ENCODE data around the gene PTPN1. TPM values are rescaled to one million over a fixed set of nuclear protein-coding genes. Genes with fewer than 3 reads are reported as not detected.

Gene PTPN1
- total RNA-seq, 1 donor from 2014 or later: 47.5 TPM

GRCh38 chr20:50582591-50583234 lies 72.5 kb downstream of the PTPN1 start:
- Mint-ChIP-seq H3K36me3 (ENCODE audit: unreplicated experiment) (no peaks in the 10 kb centered on the region), H3K27ac (ENCODE audit: unreplicated experiment) (no peak overlapping the region), H3K9me3 (ENCODE audit: unreplicated experiment) (no peaks in the 10 kb centered on the region), H3K4me3 (ENCODE audit: unreplicated experiment) (no peak overlapping the region), H3K27me3 (ENCODE audit: unreplicated experiment) (peaks cover 4% of the 10 kb centered on the region), H3K4me1 (ENCODE audit: low read depth, unreplicated experiment) (no peaks in the 10 kb centered on the region)
- TF ChIP-seq, protein P1, sequence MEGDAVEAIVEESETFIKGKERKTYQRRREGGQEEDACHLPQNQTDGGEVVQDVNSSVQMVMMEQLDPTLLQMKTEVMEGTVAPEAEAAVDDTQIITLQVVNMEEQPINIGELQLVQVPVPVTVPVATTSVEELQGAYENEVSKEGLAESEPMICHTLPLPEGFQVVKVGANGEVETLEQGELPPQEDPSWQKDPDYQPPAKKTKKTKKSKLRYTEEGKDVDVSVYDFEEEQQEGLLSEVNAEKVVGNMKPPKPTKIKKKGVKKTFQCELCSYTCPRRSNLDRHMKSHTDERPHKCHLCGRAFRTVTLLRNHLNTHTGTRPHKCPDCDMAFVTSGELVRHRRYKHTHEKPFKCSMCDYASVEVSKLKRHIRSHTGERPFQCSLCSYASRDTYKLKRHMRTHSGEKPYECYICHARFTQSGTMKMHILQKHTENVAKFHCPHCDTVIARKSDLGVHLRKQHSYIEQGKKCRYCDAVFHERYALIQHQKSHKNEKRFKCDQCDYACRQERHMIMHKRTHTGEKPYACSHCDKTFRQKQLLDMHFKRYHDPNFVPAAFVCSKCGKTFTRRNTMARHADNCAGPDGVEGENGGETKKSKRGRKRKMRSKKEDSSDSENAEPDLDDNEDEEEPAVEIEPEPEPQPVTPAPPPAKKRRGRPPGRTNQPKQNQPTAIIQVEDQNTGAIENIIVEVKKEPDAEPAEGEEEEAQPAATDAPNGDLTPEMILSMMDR (IDR thresholded peaks at IDR 0.05; ENCODE audit: partially characterized antibody, unreplicated experiment): no peak
- DNase-seq: no peak

DNA sequence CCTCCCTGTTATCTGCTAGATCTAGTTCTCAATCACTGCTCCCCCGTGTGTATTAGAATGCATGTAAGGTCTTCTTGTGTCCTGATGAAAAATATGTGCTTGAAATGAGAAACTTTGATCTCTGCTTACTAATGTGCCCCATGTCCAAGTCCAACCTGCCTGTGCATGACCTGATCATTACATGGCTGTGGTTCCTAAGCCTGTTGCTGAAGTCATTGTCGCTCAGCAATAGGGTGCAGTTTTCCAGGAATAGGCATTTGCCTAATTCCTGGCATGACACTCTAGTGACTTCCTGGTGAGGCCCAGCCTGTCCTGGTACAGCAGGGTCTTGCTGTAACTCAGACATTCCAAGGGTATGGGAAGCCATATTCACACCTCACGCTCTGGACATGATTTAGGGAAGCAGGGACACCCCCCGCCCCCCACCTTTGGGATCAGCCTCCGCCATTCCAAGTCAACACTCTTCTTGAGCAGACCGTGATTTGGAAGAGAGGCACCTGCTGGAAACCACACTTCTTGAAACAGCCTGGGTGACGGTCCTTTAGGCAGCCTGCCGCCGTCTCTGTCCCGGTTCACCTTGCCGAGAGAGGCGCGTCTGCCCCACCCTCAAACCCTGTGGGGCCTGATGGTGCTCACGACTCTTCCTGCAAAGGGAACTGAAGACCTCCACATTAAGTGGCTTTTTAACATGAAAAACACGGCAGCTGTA lies 73.4 kb downstream of the PTPN1 start:
- no peaks in the 10 kb centered on the region for H3K9me3 Mint-ChIP-seq (ENCODE audit: unreplicated experiment)
- no peaks in the 10 kb centered on the region for H3K4me1 Mint-ChIP-seq (ENCODE audit: low read depth, unreplicated experiment)
- H3K4me3 Mint-ChIP-seq (ENCODE audit: unreplicated experiment): no peak overlapping the region
- H3K27ac Mint-ChIP-seq (ENCODE audit: unreplicated experiment): no peak overlapping the region
- peaks cover 9% of the 10 kb centered on the region for H3K27me3 Mint-ChIP-seq (ENCODE audit: unreplicated experiment)
- TF ChIP-seq, protein P1 (IDR thresholded peaks at IDR 0.05; ENCODE audit: partially characterized antibody, unreplicated experiment): no peak
- H3K36me3 Mint-ChIP-seq (ENCODE audit: unreplicated experiment): no peaks in the 10 kb centered on the region
- no peak for DNase-seq

- H3K27ac Mint-ChIP-seq (ENCODE audit: unreplicated experiment): no peak overlapping the region
- no peak for DNase-seq
- TF ChIP-seq, protein P1 (IDR thresholded peaks at IDR 0.05; ENCODE audit: partially characterized antibody, unreplicated experiment): no peak
- H3K4me1 Mint-ChIP-seq (ENCODE audit: low read depth, unreplicated experiment): no peaks in the 10 kb centered on the region
- no peaks in the 10 kb centered on the region for H3K36me3 Mint-ChIP-seq (ENCODE audit: unreplicated experiment)
- no peaks in the 10 kb centered on the region for H3K9me3 Mint-ChIP-seq (ENCODE audit: unreplicated experiment)
- H3K4me3 Mint-ChIP-seq (ENCODE audit: unreplicated experiment): no peak overlapping the region
- peaks cover 9% of the 10 kb centered on the region for H3K27me3 Mint-ChIP-seq (ENCODE audit: unreplicated experiment)
Observed at GRCh38 chr20:50584687-50585086, 74.5 kb downstream of the PTPN1 start.

DNA sequence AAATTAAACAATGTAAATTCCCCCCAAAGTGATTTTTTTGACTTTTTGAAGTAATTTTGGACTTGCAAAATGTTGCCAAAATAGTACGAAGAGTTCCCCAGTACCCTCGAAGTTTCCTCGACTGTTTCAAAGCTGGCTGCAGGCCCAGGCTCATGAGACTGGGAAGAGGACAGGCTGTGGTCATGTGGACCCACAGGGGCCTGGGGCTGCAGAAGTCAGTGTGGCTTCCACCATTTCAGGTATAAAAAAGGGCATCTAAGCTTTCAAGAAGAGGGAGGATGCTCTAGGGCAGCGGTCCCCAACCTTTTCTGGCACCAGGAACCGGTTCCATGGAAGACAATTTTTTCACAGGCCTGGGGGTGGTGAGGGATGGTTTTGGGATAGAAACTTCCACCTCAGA lies 75.0 kb downstream of the PTPN1 start:
- H3K9me3 Mint-ChIP-seq (ENCODE audit: unreplicated experiment): no peaks in the 10 kb centered on the region
- no peak for DNase-seq
- TF ChIP-seq, protein P1 (IDR thresholded peaks at IDR 0.05; ENCODE audit: partially characterized antibody, unreplicated experiment): no peak
- no peaks in the 10 kb centered on the region for H3K4me1 Mint-ChIP-seq (ENCODE audit: low read depth, unreplicated experiment)
- peaks cover 9% of the 10 kb centered on the region for H3K27me3 Mint-ChIP-seq (ENCODE audit: unreplicated experiment)
- no peaks in the 10 kb centered on the region for H3K36me3 Mint-ChIP-seq (ENCODE audit: unreplicated experiment)
- H3K4me3 Mint-ChIP-seq (ENCODE audit: unreplicated experiment): no peak overlapping the region
- no peak overlapping the region for H3K27ac Mint-ChIP-seq (ENCODE audit: unreplicated experiment)

- TF ChIP-seq, protein P1 (IDR thresholded peaks at IDR 0.05; ENCODE audit: partially characterized antibody, unreplicated experiment): no peak
- Mint-ChIP-seq H3K27ac (ENCODE audit: unreplicated experiment) (no peak overlapping the region), H3K9me3 (ENCODE audit: unreplicated experiment) (no peaks in the 10 kb centered on the region), H3K27me3 (ENCODE audit: unreplicated experiment) (peaks cover 6% of the 10 kb centered on the region), H3K4me3 (ENCODE audit: unreplicated experiment) (no peak overlapping the region), H3K36me3 (ENCODE audit: unreplicated experiment) (no peaks in the 10 kb centered on the region), H3K4me1 (ENCODE audit: low read depth, unreplicated experiment) (no peaks in the 10 kb centered on the region)
- DNase-seq: no peak
Observed at GRCh38 chr20:50585678-50586077, 75.5 kb downstream of the PTPN1 start.
